Measurements from ENCODE around the gene CALU.

DNA sequence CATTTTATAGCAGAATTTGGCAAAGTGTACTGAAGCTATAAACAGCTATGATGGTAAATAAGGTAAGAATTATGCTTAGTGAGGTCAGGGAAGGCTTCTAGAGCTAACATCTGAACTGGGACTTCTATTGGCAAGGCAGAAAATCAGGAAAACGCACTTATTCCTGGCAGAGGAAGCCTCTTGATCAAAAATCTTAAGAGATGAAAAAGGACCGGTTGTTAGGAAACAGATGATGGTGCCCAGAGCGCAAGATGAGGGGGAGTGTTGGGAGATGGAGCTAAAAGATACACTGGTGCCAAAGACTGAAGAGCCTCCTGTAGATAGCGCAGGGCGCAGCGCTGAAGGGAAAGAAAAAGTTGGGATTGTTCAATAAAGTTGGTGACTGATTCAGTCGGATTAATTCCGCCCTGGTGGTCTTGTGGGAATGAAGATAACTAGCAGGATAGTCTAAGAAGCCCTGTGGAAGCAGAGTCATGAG, 550 bp upstream of the CALU start:
- TF ChIP-seq, protein P1, sequence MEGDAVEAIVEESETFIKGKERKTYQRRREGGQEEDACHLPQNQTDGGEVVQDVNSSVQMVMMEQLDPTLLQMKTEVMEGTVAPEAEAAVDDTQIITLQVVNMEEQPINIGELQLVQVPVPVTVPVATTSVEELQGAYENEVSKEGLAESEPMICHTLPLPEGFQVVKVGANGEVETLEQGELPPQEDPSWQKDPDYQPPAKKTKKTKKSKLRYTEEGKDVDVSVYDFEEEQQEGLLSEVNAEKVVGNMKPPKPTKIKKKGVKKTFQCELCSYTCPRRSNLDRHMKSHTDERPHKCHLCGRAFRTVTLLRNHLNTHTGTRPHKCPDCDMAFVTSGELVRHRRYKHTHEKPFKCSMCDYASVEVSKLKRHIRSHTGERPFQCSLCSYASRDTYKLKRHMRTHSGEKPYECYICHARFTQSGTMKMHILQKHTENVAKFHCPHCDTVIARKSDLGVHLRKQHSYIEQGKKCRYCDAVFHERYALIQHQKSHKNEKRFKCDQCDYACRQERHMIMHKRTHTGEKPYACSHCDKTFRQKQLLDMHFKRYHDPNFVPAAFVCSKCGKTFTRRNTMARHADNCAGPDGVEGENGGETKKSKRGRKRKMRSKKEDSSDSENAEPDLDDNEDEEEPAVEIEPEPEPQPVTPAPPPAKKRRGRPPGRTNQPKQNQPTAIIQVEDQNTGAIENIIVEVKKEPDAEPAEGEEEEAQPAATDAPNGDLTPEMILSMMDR (optimal IDR thresholded peaks at IDR 0.05 in 1 of 3, IDR thresholded peaks at IDR 0.05 in 1 of 3, conservative IDR thresholded peaks at IDR 0.05 in 1 of 3; ENCODE audit: extremely low read depth in 1 of 3, insufficient read depth in 2 of 3, low read length in 3 of 3), result no peak
- no peak for TF ChIP-seq EZH2 (IDR thresholded peaks at IDR 0.05; ENCODE audit: low read length)

Data from keratinocyte (primary cell).